Fibroblast of skin of left quadriceps (primary cell): Measurements from ENCODE around the gene CCDC74A.
"Not testable (repeated sequence)": the region's sequence is repeated elsewhere in the genome, so short reads cannot be mapped to it uniquely, and the experiment has no call there.

ENCODE experiments used
- DNase-seq, 2 experiments: peaks; one replicate each; pipeline ENCODE4 v3.0.0-alpha.2; 2013; ENCODE audit warnings: low read depth in 2 of 2

CCDC74A gene

DNA sequence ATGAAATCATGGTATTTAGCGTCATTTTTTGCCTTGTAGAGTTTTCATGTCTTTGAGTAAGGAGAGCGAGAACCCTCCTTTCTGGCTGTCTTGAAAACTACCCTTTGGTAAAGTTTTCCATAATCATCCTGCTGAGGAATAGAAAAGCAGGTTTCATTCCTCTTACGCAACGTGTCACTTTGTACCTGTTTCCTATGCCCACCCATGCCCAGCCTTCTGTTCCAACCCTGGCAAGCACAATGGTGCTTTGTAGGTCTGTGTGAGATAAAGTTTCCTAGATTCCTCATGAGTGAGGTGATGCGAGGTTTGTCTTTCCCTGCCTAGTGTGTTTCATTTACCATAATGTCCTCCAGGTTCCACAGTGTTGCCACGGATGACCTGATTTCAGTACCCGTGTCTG, 29.3 kb downstream of the CCDC74A start:
- DNase-seq = no peak

GRCh38 chr2:131557558-131558321, 30.1 kb downstream of the CCDC74A start:
- DNase-seq = no peak

GRCh38 chr2:131566371-131566770, 38.7 kb downstream of the CCDC74A start:
- DNase-seq = no peak

- no peak for DNase-seq
Measured at GRCh38 chr2:131567891-131568290, 40.2 kb downstream of the CCDC74A start.

DNA sequence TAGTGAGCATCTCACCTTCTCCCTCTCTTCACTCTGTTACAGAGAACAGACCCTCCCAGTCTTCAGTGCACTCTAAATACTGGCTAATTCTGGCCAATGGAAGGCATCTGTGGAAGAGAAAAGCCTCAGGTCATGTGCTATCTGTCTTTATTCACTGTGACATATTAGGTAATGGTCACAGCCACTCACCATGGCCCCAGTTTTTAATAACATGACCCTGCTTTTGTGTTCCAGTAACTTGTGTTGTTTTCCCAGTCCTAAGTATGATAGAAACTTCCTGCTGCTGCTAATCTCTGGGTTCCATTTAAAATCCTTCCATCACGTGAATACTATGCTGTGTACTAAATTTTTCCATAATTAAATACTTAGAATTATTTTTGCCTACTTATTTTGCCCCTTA, 40.7 kb downstream of the CCDC74A start:
- not testable (repeated sequence) for DNase-seq

DNA sequence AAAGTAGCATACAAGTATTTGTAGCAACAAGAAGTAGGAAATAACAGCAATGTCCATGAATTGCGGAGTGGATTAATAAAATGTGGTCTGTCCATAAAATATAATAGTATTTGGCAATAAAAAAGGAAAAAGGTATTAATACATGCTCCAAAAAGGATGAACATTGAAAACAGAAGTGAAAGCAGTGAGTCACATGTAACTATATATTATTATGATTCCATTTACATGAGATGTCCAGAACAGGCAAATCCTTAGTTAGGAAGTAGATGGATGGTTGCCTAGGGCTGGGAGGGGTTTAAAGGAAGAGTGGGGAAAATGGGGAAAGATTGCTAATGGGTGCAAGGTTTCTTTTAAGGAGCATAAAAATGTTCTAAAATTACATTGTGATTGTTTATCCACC, 44.5 kb downstream of the CCDC74A start:
- DNase-seq = no peak

GRCh38 chr2:131577812-131578211, 50.1 kb downstream of the CCDC74A start:
- no peak for DNase-seq

GRCh38 chr2:131580187-131580586, 52.5 kb downstream of the CCDC74A start:
- DNase-seq = no peak
